ENCODE results near the gene SRCIN1. TPM values are rescaled to one million over a fixed set of nuclear protein-coding genes. Genes with fewer than 3 reads are reported as not detected.

The SRCIN1 gene
- total RNA-seq, 1 experiment from 2014 or later = 6.9 TPM

- Histone ChIP-seq H4K8ac (replicated peaks; ENCODE audit: insufficient read length, low read depth, low read length) (no peak overlapping the region), H3K4me1 (ENCODE audit: insufficient read depth, low read length) (peaks cover 8% of the 10 kb centered on the region; the same call in 1 of the 2 replicates), H3T11ph (ENCODE audit: low read length) (no peak overlapping the region), H2BK5ac (ENCODE audit: insufficient read length, low read length) (no peak overlapping the region), H4K91ac (ENCODE audit: insufficient read length, low read depth, low read length) (no peak overlapping the region), H3K27ac (ENCODE audit: insufficient read length, low read depth, low read length) (no peak overlapping the region), H3K14ac (ENCODE audit: insufficient read depth, low read length) (peak overlapping the region; percentile 85; the same call in 1 of the 2 replicates), H2BK120ac (ENCODE audit: low read depth, low read length, poor library complexity, severe bottlenecking) (no peak overlapping the region), H2BK20ac (ENCODE audit: low read depth, low read length, poor library complexity, severe bottlenecking) (no peak overlapping the region), H2AK5ac (ENCODE audit: insufficient read length, low read length) (no peak overlapping the region), H3K4me2 (ENCODE audit: insufficient read depth, insufficient read length, low read length) (peak overlapping the region; percentile 67), H3K23ac (ENCODE audit: insufficient read length, low read depth, low read length) (no peak overlapping the region), H3K79me2 (ENCODE audit: insufficient read depth, low read length) (no peaks in the 10 kb centered on the region), H4K20me1 (ENCODE audit: control insufficient read depth, insufficient read depth, insufficient read length) (no peaks in the 10 kb centered on the region), H3K79me1 (ENCODE audit: insufficient read depth, low read depth, low read length, poor library complexity, severe bottlenecking) (no peaks in the 10 kb centered on the region), H3K56ac (ENCODE audit: insufficient read length, low read depth, low read length) (no peak overlapping the region), H3K4ac (ENCODE audit: low read depth, low read length) (no peak overlapping the region), H3K18ac (ENCODE audit: insufficient read length, low read depth, low read length) (peak overlapping the region; percentile 32), H2BK15ac (ENCODE audit: low read depth, low read length) (no peak overlapping the region), H2AFZ (ENCODE audit: low read length) (no peak overlapping the region), H3K27me3 (ENCODE audit: insufficient read depth, low read length) (no peaks in the 10 kb centered on the region; the same call in 1 of the 2 replicates), H3K9me3 (ENCODE audit: control insufficient read depth, low read depth, low read length) (no peaks in the 10 kb centered on the region), H3K23me2 (ENCODE audit: insufficient read length, low read depth, low read length, poor library complexity, severe bottlenecking) (peaks cover 18% of the 10 kb centered on the region), H4K5ac (ENCODE audit: insufficient read length, low read depth, low read length) (no peak overlapping the region), H3K9ac (ENCODE audit: extremely low read depth, insufficient read length, low read length) (no peak overlapping the region), H2BK12ac (ENCODE audit: insufficient read length, low read depth, low read length) (no peak overlapping the region)
- H3K36me3 Mint-ChIP-seq (ENCODE audit: insufficient read depth in 1 of 3, low read depth in 3 of 3) = peaks cover 0 to 21% (median 0%) of the 10 kb centered on the region in 3 experiments; a peak in 4 of 7 replicates
- peaks cover 37% of the 10 kb centered on the region for H3K27me3 Mint-ChIP-seq (ENCODE audit: low read depth)
- H3K9me3 Mint-ChIP-seq = no peaks in the 10 kb centered on the region
- peak; percentile 78 for DNase-seq
- H3K27ac Mint-ChIP-seq = peak overlapping the region in 1 of 3 experiments; percentile 36; a peak in 1 of 7 replicates
- no CpG with 5 or more reads among the region's 80 CpGs for WGBS (ENCODE audit: extremely low coverage, insufficient read length, low lambda C conversion rate)
- H3K4me3 Mint-ChIP-seq = peak overlapping the region; percentile 61 to 84
- H3K4me1 Mint-ChIP-seq = peaks cover 35 to 41% of the 10 kb centered on the region in 2 experiments
- TF ChIP-seq, protein P1, sequence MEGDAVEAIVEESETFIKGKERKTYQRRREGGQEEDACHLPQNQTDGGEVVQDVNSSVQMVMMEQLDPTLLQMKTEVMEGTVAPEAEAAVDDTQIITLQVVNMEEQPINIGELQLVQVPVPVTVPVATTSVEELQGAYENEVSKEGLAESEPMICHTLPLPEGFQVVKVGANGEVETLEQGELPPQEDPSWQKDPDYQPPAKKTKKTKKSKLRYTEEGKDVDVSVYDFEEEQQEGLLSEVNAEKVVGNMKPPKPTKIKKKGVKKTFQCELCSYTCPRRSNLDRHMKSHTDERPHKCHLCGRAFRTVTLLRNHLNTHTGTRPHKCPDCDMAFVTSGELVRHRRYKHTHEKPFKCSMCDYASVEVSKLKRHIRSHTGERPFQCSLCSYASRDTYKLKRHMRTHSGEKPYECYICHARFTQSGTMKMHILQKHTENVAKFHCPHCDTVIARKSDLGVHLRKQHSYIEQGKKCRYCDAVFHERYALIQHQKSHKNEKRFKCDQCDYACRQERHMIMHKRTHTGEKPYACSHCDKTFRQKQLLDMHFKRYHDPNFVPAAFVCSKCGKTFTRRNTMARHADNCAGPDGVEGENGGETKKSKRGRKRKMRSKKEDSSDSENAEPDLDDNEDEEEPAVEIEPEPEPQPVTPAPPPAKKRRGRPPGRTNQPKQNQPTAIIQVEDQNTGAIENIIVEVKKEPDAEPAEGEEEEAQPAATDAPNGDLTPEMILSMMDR (conservative IDR thresholded peaks at IDR 0.05) = no peak
These were observed 95.9 kb downstream of the SRCIN1 start for GRCh38 chr17:38509772-38510420.

Measured in H9 (cell line).